Pulmonary artery endothelial cell (primary cell): ENCODE data around the gene KRTAP4-12. TPM values are rescaled to one million over a fixed set of nuclear protein-coding genes. Genes with fewer than 3 reads are reported as not detected.
"Not testable (repeated sequence)": the region's sequence is repeated elsewhere in the genome, so short reads cannot be mapped to it uniquely, and the experiment has no call there.

Experiments
- DNase-seq: peaks from one replicate; pipeline ENCODE4 v3.0.0-alpha.2; 2011; ENCODE audit warnings: low read depth, low spot score
- total RNA-seq: library from RNA; depleted of rRNA; stranded (reverse); fragments of >200 nt; gene quantifications from 2 replicates; pipeline ENCODE4 v1.2.3, GENCODE V29; 2014

KRTAP4-12 gene
- total RNA-seq, 1 donor from 2014 or later: not detected

DNA sequence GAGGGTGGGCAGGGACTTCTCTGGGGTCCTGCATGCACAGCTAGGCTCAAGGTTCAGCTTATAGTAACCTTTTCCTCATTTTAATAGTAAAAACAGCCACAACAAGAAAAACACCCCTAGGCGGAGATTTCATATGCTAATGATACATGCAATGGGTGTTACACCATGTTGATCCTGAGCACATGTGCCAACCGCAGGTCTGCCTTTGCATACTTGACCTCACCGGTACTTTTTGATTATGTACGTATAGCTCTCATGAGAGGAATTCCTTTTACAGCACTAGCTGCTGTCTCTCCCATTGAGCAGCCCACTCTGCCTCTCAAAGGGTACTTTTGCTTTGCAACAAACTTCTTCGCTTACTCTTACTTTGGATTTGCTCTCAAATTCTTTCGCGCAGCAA is 27.9 kb downstream of the KRTAP4-12 start:
- no peak for DNase-seq

DNA sequence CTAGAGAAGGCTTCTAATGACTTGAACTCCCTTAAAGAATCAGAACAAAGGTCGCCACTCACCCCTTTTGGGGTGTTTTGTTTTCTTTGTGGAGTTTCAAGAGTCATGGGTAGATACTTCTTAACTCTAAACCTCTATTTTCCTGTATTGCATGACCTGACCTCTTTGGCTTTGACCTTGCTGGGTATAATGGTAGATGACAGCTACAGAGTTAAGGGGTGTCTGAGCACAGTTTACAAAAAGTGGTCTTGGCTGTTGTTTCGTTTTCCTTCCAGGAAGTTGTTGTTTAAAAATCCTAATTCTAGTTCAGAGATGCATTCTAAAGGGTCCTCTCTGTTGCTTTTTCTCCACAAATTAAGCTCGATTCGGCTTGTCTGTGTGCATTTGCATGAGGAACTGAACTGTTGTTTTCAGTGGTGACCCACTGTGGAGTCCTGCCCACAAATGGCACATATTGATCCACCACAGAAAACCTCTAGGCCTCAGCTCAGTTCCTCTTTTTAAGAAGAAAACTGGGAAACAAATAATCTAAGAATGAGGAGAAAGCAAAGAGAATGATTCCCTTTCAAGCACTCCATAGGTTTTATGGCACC is 35.1 kb downstream of the KRTAP4-12 start:
- DNase-seq: not testable (repeated sequence)

DNA sequence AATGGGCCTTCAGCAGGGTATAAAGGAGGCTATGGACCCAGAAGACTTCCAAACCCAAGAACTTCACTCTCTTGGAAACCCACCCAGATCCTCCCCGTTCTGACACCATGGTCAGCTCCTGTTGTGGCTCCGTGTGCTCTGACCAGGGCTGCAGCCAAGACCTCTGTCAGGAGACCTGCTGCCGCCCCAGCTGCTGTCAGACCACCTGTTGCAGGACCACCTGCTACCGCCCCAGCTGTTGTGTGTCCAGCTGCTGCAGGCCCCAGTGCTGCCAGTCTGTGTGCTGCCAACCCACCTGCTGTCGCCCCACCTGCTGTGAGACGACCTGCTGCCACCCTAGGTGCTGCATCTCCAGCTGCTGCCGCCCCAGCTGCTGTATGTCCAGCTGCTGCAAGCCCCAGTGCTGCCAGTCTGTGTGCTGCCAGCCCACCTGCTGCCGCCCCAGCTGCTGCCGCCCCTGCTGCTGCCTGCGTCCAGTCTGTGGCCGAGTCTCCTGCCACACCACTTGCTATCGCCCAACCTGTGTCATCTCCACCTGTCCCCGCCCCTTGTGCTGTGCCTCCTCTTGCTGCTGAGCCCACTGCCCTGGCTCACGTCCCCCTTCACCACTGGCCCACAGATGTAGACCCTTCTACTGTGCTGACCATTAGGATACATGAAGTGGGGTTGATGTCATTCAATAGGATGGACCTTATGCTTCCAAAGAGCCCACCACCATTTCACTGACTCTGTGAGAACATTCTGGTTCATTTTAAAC is 39.7 kb downstream of the KRTAP4-12 start, which contains the start of gene KRTAP4-7:
Gene KRTAP4-7 (plus strand): TSS at position 51 of the 757 bp plus-strand sequence. CDS start 57 bp downstream, at position 108.
- DNase-seq: not testable (repeated sequence)

DNA sequence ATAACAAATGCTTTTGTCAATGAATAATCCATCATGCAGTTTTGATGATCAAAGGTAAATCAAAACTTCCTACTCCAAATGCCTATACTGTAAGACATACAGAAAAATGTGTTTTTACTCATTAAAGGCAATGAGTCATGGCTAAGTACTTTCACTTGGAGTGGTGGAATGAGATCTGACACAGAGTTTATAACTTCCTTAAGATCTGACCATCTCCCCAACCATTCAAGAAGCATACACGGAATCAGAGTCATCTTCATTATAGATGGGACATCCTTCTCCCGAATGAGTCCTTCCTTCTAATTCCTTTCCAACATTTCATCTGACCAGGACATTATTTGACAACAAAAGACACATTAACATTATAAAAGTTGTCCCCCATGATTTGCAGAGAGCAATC is 40.6 kb downstream of the KRTAP4-12 start:
- DNase-seq: not testable (repeated sequence)

DNA sequence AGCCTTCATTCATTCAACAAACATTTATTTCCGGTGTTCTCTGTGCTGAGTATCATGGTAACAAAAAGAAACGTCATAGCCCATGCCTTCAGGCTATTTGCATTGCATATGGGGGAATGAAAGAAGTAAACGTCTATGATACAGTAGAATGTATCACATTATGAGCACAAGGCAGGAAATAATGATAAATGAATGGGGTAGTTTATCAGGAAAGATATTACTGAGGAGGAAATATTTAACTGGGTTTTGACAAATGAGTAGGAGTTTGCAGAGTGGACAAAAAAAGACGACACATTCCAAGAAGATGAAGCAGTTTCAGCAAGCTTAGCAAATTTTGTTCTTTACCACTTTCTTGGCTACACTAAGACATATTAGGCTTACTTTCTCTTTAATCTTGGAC is 41.4 kb downstream of the KRTAP4-12 start:
- DNase-seq: no peak

DNA sequence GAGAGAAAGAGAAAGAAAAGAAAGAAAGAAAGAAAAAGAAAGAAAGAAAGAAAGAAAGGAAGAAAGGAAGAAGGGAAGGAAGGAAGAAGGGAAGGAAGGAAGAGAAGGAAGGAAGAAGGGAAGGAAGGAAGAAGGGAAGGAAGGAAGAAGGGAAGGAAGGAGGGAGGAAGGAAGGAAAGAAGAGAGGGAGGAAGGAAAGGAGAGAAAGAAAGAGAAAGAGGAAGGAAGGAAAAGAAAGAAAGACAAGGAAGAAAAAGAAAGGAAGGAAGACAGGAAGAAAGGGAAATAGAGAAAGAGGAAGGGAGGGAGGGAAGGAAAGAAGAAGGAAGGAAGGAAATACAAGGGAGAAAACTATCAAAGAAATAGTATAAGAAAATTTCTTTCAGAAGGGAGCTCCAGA is 47.2 kb downstream of the KRTAP4-12 start:
- no peak for DNase-seq

DNA sequence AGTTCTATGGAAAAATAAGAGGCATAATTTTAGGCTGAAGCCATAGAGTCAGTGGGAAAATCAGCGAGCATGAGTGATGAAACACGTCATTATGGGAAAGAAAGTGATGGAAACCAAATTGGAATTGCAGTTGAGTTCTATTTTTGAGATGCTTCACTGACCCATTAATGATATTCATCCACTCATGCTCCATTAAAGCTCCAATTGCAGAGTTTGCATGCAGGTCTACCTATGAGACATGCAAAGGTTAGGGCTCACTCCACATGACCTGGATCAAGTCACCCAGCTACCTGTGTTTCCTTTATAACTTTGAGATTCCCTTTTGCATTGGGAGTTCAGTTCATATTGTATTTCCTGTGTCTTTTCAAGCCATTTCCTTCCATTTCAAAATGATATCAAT is 50.3 kb downstream of the KRTAP4-12 start:
- DNase-seq: no peak

Other genes starting within 250 kb of the KRTAP4-12 start
- gene KRT20, start 238.9 kb downstream of the KRTAP4-12 start, total RNA-seq: not detected in 2 replicates
- not detected in 2 replicates for gene KRT23, start 186.5 kb downstream of the KRTAP4-12 start, total RNA-seq
- gene KRT39, start 157.2 kb downstream of the KRTAP4-12 start, total RNA-seq: not detected in 2 replicates
- not detected in 2 replicates for gene KRT40, start 139.9 kb downstream of the KRTAP4-12 start, total RNA-seq
- not detected in 2 replicates for gene KRTAP3-3, start 130.0 kb downstream of the KRTAP4-12 start, total RNA-seq
- gene KRTAP3-2, start 124.3 kb downstream of the KRTAP4-12 start, total RNA-seq: not detected in 2 replicates
- not detected in 2 replicates for gene KRTAP3-1, start 115.1 kb downstream of the KRTAP4-12 start, total RNA-seq
- not detected in 2 replicates for gene KRTAP1-5, start 97.0 kb downstream of the KRTAP4-12 start, total RNA-seq
- gene KRTAP1-4, start 94.0 kb downstream of the KRTAP4-12 start, total RNA-seq: not detected in 2 replicates
- not detected in 2 replicates for gene KRTAP1-3, start 89.3 kb downstream of the KRTAP4-12 start, total RNA-seq
- not detected in 2 replicates for gene KRTAP1-1, start 82.7 kb downstream of the KRTAP4-12 start, total RNA-seq
- gene KRTAP2-1, start 76.9 kb downstream of the KRTAP4-12 start, total RNA-seq: not detected in 2 replicates
- not detected in 2 replicates for gene KRTAP2-2, start 69.0 kb downstream of the KRTAP4-12 start, total RNA-seq
- not detected in 2 replicates for gene KRTAP2-3, start 64.1 kb downstream of the KRTAP4-12 start, total RNA-seq
- gene KRTAP2-4, start 58.3 kb downstream of the KRTAP4-12 start, total RNA-seq: not detected in 2 replicates
- gene KRTAP4-7, start 40.0 kb downstream of the KRTAP4-12 start, total RNA-seq: not detected in 2 replicates
- not detected in 2 replicates for gene KRTAP4-8, start 26.0 kb downstream of the KRTAP4-12 start, total RNA-seq
- not detected in 2 replicates for gene KRTAP4-16, start 22.0 kb downstream of the KRTAP4-12 start, total RNA-seq
- gene KRTAP4-9, start 18.8 kb downstream of the KRTAP4-12 start, total RNA-seq: not detected in 2 replicates
- not detected in 2 replicates for gene KRTAP4-11, start 5.8 kb downstream of the KRTAP4-12 start, total RNA-seq
- gene KRTAP4-6, start 16.4 kb upstream of the KRTAP4-12 start, total RNA-seq: not detected in 2 replicates
- not detected in 2 replicates for gene KRTAP4-5, start 25.6 kb upstream of the KRTAP4-12 start, total RNA-seq
- not detected in 2 replicates for gene KRTAP4-4, start 36.6 kb upstream of the KRTAP4-12 start, total RNA-seq
- not detected in 2 replicates for gene KRTAP4-3, start 44.0 kb upstream of the KRTAP4-12 start, total RNA-seq
- gene KRTAP4-2, start 54.0 kb upstream of the KRTAP4-12 start, total RNA-seq: not detected in 2 replicates
- gene KRTAP4-1, start 60.7 kb upstream of the KRTAP4-12 start, total RNA-seq: not detected in 2 replicates
- gene KRTAP9-1, start 65.7 kb upstream of the KRTAP4-12 start, total RNA-seq: not detected in 2 replicates
- gene KRTAP9-2, start 102.5 kb upstream of the KRTAP4-12 start, total RNA-seq: not detected in 2 replicates
- gene KRTAP9-3, start 108.3 kb upstream of the KRTAP4-12 start, total RNA-seq: not detected in 2 replicates
- not detected in 2 replicates for gene KRTAP9-8, start 113.8 kb upstream of the KRTAP4-12 start, total RNA-seq
- gene KRTAP9-4, start 125.5 kb upstream of the KRTAP4-12 start, total RNA-seq: not detected in 2 replicates
- not detected in 2 replicates for gene KRTAP9-9, start 131.2 kb upstream of the KRTAP4-12 start, total RNA-seq
- not detected in 2 replicates for gene KRTAP9-6, start 141.2 kb upstream of the KRTAP4-12 start, total RNA-seq
- gene KRTAP9-7, start 151.5 kb upstream of the KRTAP4-12 start, total RNA-seq: not detected in 2 replicates
- gene KRTAP29-1, start 178.7 kb upstream of the KRTAP4-12 start, total RNA-seq: not detected in 2 replicates
- gene KRTAP16-1, start 185.1 kb upstream of the KRTAP4-12 start, total RNA-seq: not detected in 2 replicates
- not detected in 2 replicates for gene KRTAP17-1, start 191.5 kb upstream of the KRTAP4-12 start, total RNA-seq
- not detected in 2 replicates for gene KRT33A, start 226.6 kb upstream of the KRTAP4-12 start, total RNA-seq
- gene KRT33B, start 245.6 kb upstream of the KRTAP4-12 start, total RNA-seq: not detected in 2 replicates